ENCODE results near the gene CHRM5. TPM values are rescaled to one million over a fixed set of nuclear protein-coding genes. Genes with fewer than 3 reads are reported as not detected.

The CHRM5 gene
- total RNA-seq, 1 experiment from 2014 or later = not detected

GRCh38 chr15:33988384-33988783 lies 20.1 kb downstream of the CHRM5 start:
- Histone ChIP-seq H3K27me3 (ENCODE audit: control insufficient read depth, insufficient read depth, low read length) (no peaks in the 10 kb centered on the region), H3K4me1 (ENCODE audit: control insufficient read depth, insufficient read depth, low read length) (no peaks in the 10 kb centered on the region), H3K4me3 (ENCODE audit: low read depth in 2 of 2, low read length in 2 of 2) (no peak overlapping the region), H3K9me3 (ENCODE audit: control insufficient read depth, insufficient read depth, low read depth, low read length) (no peaks in the 10 kb centered on the region), H3K27ac (ENCODE audit: low read length) (no peak overlapping the region), H3K36me3 (ENCODE audit: control insufficient read depth, insufficient read depth, low read length) (no peaks in the 10 kb centered on the region)
- DNase-seq (ENCODE audit: low read depth, low spot score) (no peak), ATAC-seq (peak; percentile 68; the same call in 1 of the 2 replicates)
- CTCF ChIA-PET = no interaction called here
- TF ChIP-seq REST (IDR thresholded peaks at IDR 0.05; ENCODE audit: insufficient read depth in 1 of 2, low read depth in 2 of 2, low read length in 1 of 2) (no peak), SIN3A (IDR thresholded peaks at IDR 0.05; ENCODE audit: borderline replicate concordance, insufficient read depth, low read depth, low read length) (no peak), CTCF (IDR thresholded peaks at IDR 0.05) (no peak), POLR2AphosphoS5 (IDR thresholded peaks at IDR 0.05; ENCODE audit: low read depth, low read length) (no peak), TCF7L2 (IDR thresholded peaks at IDR 0.05; ENCODE audit: low read depth, low read length) (no peak)
- BruUV-seq (replicated peaks) = no TSS peak
- POLR2A ChIA-PET = no interaction called here
- intact Hi-C loops (cut with micrococcal nuclease; ENCODE audit: unreplicated experiment) (no loop called here), in situ Hi-C loops (cut with HindIII; ENCODE audit: low pct_unique_long_range_greater_than_20kb, low sequenced_read_pairs) (no loop called here)

GRCh38 chr15:33994005-33994615 lies 25.8 kb downstream of the CHRM5 start:
- POLR2A ChIA-PET = no interaction called here
- intact Hi-C loops (cut with micrococcal nuclease; ENCODE audit: unreplicated experiment) = loop anchor here (5.0 kb wide), 1 partner anchor 257 kb away; no protein-coding TSS in a partner anchor

More at GRCh38 chr15:33994005-33994615, 25.8 kb downstream of the CHRM5 start:
- CTCF ChIA-PET = interaction anchor here (0.9 kb wide), 1 partner anchor 99 kb away, joined by 4 read pairs; no protein-coding TSS in a partner anchor
- ATAC-seq (peak; percentile 86), DNase-seq (ENCODE audit: low read depth, low spot score) (no peak)
- TF ChIP-seq REST (IDR thresholded peaks at IDR 0.05; ENCODE audit: insufficient read depth in 1 of 2, low read depth in 2 of 2, low read length in 1 of 2) (no peak), POLR2AphosphoS5 (IDR thresholded peaks at IDR 0.05; ENCODE audit: low read depth, low read length) (no peak), CTCF (IDR thresholded peaks at IDR 0.05) (peak; percentile 80)
- no peak overlapping the region for H3K4me3 ChIP-seq (ENCODE audit: low read depth in 2 of 2, low read length in 2 of 2)
- no peaks in the 10 kb centered on the region for H3K4me1 ChIP-seq (ENCODE audit: control insufficient read depth, insufficient read depth, low read length)
- H3K27ac ChIP-seq (ENCODE audit: low read length) = no peak overlapping the region
- no peaks in the 10 kb centered on the region for H3K9me3 ChIP-seq (ENCODE audit: control insufficient read depth, insufficient read depth, low read depth, low read length)
- no peaks in the 10 kb centered on the region for H3K36me3 ChIP-seq (ENCODE audit: control insufficient read depth, insufficient read depth, low read length)
- no TSS peak for BruUV-seq (replicated peaks)
- no peaks in the 10 kb centered on the region for H3K27me3 ChIP-seq (ENCODE audit: control insufficient read depth, insufficient read depth, low read length)
- in situ Hi-C loops (cut with HindIII; ENCODE audit: low pct_unique_long_range_greater_than_20kb, low sequenced_read_pairs) = no loop called here
